NCI-H2081 treated with DMSO at 0.1 percent for 48 hours (cell line): ENCODE results near the gene ABCA4.

Experiments
- DNase-seq: peaks from one replicate; lab custom pipeline; 2025; lab: John Stamatoyannopoulos, UW

The ABCA4 gene

DNA sequence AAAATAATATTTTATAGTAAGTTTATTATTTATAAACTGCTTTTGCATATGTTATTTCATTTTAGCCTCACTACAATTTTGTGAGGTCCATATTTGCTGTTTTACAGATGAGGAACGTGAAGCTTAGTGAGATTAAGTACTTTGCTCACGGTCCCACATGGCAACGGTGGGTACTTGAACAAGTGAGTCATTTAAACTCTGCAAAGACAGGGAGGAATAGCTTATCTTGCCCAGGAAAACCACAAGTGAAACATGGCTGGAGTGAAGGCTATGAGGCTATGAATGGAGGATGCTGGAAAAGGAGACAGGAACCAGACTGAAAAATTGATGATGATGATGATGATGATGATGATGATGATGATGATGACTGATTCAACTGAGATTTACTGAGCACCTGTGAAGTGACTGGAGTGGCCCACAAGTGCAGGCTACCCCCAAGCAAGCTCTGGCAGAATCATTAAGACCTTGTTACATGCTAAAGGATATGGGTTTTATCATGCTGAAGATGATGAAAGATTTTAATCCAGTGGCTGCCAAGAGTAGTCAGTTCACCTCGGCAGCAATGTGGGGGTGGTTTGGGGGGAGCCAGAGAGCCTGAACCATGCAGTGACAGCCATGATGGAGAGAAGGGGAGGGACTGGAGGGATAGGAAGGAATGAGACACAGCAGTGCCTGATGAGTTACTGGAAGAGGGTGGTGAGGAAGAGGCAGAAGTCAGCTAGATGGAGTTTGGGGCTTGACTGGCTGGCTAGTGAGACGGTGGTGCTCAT lies 1.4 kb upstream of the ABCA4 start:
- DNase-seq = no peak

DNA sequence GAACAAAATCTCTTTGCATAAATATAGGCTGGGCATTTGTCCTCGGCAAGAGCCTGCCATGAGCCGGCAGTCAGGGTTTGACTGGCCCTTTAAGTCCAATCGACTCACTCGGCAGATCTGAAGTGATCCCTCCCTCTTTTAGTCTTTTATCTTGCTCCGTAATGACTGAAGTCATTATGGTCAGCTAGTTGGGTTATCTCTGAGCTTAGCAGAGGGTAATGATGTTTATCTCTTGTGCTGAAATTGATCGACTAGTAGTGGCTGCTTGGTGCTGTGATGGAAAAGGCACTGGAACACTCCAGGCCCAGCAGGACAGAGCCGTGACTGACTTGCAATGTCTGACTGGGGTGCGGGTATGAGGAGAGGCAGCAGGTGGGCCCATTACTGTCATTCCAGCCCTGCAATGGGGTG lies 468 bp upstream of the ABCA4 start:
- DNase-seq = no peak

DNA sequence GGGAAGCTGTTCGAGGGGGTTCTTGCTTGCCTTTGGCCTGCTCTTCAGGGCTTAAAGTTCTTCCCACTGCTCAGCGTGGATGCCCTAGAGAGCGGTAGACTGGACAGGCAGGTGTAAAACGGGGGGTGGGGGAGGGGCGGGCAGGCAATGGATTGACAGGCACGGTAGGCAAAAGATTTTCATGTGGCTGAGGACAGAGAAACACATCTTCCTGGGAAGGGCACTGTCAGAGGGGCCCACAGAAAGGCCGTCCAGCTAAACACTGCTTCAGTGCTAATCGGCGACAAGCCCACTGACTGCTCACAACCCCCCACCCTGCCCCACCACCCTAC lies 412 bp downstream of the ABCA4 start:
- no peak for DNase-seq

DNA sequence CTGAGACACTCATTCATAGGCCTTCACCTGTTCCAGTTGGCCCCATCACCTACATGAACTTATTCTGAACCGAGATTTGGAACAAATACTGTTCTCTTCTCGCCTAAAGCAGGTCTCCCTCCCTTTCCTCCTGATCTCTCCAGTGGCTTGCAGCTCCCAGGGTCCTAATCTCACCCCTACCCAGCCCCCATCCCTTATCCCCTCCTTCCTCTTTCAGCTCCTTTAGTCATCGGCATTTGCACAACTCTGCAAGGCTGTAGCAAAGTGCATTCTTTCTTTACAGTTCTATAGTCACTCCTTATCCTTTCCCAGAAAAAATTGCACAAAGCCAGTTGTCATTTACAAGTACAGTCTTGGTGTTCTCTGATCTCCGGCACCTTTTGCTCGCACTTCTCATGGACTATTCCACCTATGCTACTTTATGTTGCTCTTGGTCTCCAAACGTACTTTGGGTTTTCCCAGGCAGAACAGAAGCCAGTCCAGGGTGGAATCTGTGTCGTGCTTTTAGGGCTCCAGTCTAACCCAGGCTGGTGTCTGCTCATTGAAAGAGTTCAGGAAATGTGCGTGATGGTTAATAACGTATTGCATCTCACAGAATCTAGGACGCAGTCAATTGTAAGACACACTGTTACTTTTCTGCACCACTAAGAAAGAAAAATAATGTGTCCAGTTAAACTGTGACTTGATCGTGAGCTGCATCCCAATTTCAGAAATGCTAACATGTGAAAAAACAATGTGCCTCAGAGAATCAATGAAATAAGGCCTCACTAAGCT lies 965 bp downstream of the ABCA4 start:
- no peak for DNase-seq

DNA sequence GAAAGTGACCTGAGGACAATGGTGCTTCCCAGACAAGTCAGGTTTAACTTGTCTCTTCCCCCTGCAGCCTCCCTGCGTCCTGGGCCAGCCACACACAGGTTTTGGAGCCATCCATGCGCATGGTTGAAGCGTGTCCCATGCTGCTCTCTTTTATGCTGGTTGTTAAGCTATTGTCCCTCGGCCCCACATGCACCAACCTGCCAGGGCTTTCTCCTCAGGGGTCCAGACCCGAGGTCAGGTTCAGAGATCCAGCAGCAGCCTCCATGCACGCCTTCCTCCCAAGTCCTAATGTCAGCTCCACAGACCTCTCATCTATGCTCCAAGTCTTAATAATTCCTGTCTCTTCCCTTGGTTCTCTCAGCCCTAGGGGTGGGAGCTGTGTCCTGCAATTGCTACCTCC lies 1.6 kb downstream of the ABCA4 start:
- DNase-seq = no peak

DNA sequence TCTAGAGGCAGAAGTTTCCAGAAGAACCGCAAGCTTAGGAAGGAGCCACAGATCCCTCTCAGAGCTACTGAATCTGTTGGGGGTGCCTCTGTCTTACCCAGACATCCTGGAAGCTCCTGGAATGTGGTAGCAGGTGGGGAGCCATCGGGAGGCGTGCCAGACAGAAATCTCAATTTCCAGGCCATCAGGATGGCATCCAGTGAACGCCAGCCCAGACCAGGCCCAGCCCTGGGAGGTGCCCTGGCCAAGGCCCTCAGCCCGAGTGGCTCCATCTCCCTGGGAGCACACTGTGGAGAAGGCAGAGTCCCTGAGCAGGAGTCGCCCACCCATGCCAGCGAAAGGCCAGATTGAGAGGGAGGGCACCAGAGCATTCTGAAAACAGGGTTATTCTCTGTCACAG lies 2.5 kb downstream of the ABCA4 start:
- DNase-seq = no peak

DNA sequence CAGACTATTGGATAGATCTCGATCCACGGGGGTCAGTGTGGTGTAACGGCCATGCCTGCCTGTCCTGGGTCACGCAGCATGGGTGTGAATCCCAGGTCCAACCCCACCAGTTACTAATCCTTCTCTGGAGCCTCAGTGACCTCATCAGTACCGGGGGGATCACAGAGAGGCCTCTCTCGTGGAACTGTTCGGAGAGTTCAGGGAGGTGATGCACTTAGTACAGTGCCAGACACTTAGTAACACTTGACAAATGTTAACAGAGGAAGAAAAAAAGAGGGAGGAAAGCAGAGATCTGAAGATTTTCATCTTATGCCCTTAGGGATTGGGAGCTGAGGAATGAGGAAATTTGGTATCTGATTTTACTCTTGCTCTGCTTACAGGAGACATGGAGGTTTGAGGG lies 2.9 kb downstream of the ABCA4 start:
- no peak for DNase-seq

DNA sequence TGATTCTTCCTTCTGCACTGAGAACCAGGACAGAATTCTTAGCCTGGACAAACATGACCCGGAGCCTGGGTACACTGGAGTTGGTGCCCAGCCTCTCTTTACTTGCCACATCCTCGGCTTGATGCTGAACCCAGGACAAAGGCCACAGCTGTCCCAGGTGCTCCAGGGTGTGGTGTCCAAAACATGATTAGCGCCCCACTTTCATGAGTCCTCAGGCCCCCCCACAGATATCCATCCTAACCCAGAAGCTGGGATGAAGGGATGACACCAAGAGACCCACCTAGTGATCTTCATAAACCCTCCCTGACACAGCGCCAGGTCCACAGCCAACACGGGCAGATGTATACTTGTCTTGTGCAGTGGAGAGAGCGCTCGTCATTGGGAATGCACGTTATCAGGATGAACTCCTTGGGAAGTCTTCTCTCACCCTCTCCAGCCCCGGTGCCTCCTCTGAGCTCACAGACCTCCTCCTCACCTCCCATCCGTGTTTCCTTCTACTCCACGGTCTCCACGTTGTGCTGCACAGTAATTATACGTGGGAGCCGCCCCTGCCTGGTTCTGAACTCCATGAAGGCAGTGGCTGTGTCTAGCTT lies 3.6 kb downstream of the ABCA4 start:
- no peak for DNase-seq

DNA sequence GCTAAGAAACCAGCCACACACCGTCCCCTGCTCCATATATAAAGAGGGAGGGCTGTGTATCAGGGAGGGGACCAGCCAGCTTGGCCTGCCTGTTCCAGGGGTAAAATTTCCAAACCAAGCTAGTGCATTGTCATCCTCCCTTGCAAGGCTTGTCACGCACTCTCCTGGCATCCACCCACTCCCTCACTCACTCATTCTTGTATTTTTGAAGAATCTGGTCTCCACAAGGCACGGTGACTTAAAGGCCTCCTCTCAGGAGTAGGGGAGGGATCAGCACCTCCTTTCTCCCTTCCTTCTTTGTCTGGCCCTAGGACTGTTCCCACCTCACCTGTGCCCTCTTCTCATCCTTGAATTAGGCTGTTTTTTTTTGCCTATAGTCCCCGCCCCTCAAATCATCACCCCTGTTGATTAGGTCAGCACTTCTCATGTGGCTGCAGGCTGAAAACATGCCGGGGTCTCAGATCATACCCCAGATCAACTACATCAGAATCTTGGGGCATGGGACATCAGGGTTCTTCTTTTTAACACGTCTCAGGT lies 5.0 kb downstream of the ABCA4 start:
- DNase-seq = no peak

DNA sequence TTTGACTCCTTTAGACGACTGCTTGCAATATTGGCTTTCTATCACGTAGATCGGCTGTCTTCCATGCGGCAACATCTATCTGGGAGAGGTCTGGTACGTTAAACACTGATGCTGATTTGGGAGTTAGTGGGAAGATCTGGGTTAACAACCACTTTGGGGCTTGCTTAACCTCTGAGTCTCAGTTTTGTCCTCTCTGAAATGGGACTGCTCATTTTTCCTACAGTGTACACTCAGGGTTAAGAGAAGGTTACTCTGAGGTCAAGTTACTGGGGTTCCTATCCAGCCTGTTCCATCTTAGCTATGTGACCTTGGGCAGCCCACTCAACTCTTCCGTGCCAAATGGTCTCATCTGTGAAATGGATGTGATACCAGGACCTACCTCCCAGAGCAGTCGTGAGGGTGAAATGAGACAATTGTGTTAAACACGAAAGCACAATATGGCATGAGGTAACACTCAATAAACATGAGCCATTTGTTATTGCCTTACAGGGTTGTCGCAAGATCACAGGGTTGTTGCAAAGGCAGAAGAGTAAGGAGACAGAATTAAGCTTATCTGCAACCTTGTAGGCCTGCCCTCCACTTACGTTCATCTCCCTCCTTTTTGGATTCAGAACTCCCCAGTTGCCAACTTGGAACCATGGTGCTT lies 5.6 kb downstream of the ABCA4 start:
- DNase-seq = no peak

DNA sequence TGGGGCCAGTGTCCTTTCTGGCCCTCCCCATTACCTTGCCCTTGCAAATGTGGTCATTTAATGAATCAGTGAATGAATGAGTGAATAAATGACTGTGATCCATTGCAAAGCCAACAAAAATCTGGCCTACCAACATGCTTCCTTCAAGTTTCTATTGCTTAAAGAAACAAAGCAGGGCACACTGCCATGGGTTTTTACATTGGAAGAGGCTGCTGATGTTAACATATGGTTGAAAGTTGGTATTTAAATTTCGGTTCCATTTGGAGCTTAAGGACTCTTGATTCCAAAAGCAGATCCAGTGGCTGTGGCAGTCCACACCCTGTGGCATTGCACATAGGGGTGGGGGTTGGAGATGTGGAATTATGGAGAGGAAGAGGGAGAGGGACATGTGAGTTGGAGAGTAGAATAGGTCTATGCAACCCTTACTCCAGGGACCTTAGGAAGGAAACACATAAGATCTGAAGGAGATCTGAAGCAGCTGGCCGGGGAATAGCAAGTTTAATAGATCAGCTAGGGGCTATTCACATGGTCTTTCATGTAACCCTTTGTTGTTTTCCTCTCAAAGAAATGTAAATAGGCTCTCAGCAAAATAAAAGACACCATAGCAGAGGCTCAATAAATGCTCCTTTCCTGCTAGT lies 7.2 kb downstream of the ABCA4 start:
- DNase-seq = no peak

DNA sequence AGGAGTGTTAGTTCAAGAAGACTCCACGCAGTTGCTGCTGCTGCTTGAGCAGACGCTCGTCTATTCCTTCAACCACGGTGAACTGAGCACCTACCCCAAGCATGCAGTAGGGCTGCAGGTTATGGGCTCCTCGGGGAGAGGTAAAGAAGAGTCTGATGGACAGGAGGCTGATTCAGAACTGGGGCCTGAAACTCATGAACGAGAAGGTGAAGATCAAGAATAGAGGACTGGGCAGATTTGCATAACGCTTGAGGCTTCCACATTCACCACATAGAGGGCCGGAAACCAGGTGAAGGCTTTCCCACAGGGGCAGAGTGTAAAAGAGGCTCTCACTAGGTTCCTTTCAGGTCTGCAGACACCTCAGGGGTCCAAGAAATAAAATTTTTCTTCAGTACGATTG lies 9.1 kb downstream of the ABCA4 start:
- DNase-seq = no peak

DNA sequence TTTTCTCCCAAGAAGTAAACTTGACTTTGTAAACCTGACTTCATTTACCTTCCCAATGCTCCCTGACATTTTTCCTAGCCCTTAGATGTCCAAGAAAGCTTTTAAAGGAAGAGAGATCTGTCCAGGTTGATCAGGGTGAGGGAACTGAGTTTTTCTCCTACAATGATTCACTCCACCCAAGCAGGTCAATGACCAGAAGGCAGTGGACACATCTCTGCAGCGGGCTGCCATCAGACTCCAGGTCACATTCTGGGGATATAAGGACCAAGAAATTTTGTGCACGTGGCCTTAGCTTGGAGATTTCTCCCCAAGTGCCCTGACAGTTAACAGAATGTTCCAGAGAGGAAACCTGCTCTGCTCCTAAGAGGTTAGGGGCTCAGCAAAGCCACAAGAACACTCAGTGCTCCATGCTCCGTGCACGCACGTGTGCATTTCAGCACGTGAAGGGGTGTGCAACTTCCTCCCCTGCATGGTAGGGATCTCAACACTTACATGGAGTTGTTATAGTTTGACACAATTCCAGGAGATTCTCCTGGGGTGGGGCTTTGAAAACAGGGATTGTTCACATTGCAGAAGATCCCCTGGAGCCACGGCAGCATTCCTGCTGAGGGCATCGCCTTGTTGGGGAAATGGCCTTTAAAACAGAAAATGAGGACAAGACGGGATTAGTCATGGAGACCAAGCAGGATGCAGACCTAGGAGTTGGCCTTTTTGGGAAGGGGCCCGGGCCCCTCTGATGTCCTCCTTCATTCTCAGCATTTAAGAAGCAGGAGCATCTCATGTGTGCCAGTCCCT lies 9.8 kb downstream of the ABCA4 start:
- no peak for DNase-seq

DNA sequence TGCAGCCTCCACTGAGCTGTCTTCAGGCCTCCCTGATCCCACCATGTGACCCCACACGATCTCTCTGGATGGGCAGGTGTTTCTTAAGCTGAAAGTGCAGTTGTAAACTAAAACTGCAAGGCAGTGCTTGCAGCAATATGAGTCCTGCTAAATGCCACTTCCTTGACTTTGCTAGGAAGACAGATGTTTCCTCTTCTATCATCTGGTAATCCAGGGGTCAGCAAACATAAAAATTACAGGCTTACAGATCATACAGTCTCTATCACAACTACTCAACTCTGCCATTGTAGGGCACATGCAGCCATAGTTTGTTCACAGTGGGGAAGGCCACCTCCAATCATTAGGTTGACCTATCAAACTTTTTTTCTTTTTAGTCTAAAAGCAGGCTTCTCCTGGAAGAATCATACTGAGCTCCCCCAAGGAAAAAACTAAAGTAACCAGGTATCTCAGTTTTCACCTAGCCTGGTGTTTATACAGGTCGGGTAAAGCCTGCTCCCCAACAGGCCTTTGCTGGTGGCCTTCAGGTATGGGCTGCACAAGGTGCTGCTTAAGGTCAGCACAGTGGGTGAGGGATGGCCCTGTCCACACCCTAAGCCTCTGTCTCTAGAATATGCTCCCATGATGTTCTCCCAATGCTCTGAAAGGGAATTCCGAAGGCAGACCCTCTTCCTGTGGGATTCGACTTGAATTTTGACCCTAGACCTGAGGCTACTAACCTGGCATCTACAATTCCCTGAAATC lies 10.8 kb downstream of the ABCA4 start:
- no peak for DNase-seq

DNA sequence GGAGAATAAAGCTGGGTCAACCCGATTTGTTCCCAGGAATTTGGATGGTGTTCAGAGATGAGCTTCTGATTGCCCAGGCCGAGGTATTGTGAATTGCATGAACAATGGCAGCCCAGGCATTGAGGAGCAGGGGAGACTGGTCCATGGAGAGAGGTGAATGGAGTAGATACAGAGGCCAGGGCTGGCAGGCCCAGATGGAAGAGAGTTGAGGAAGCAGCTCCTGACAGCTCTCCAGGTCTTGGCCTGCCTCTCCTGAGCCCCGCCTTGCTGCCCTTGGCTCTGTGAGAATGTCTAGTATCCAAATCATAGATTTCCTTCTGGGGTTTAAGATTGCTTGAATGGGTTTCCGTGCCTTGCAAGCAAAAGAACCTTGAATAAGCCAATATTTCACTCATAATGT lies 11.5 kb downstream of the ABCA4 start:
- DNase-seq = no peak

DNA sequence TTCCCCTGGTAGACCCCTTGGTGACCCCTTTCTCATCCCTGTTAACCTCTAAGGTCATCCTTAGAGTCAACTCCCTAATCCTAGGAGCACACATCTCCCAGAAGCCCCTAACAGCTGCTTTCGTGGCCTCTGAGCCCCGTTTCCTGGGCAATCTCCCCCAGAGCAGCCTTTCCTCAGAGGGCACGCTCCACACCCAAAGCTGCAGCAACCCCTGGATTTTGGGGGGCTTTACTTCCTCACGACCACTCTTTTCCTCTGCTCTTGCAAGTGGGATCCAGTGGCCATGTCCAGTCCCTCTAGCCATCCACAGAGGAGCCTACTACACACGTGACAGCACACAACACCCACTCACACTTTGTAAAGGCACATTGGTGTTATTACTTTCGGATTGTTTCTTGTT lies 13.8 kb downstream of the ABCA4 start:
- DNase-seq = no peak

DNA sequence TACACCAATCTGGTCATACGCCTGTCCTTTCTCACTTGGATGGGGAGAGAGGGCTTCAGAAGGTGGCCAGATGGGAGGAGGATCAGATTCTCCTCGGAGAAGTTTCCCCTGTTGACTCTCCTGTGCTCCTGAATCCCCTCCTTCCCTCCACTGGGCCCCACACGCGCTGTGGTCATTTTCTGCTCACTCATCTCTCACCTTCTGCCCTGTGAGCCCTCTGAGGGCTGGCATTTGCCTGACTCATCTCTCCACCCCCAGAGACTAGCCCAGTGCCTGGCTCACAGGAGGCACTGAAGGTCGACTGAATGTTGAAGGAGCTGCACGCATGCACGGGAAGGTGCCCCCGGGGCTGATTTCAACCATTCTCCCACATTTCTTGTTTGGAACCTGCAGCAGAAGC lies 14.2 kb downstream of the ABCA4 start:
- DNase-seq = no peak

DNA sequence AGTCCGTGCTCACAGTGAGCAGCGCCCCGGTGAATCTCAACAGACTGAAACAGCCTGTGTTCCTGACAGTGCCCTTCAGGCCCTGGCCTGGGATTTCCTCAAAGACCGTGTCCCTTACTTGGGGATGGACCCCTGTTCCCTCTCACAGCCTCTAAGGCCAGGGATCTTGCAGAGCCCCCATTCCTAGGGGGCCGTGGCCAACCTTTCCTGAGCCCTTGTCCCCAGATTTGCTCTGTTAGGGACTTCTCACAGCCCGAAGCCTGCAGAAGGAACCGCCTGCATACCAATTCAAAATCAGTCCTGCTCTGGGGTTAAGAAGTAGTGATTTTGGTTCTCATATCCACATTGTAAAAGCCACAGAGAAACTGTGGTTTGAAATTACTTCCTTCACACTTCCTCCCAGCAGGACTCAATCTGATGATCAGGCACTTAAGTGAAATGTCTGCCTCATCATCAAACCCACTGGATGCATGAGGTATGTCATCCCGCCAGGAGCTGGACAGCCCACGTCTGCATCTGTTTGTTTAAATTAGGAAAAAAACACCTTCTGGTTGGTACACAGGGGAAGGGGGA lies 14.9 kb downstream of the ABCA4 start:
- DNase-seq = no peak

DNA sequence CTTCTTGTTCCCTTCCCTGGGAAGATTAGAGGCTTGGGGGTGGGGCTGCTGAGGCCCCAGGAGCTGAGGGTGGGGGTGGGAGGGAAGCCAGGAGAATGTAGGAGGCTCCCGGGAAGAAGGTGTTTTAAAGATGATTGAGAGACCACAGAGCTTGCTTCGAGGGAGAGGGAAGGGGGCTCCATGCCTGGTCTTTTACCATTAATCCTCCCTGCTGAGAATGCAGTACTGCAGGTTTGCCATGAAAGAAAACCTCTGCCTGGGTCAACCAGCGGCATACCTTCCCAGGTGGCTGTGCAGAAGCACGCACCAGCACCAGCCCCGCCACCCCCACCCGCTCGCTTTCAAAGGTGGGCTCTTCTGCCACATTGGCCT lies 15.4 kb downstream of the ABCA4 start:
- DNase-seq = no peak
